NCI-H748 (cell line): ENCODE results near the gene ZNF219.

Source experiments
- DNase-seq: peaks from one replicate; lab custom pipeline; 2025; ENCODE audit not compliant: unreplicated experiment; lab: John Stamatoyannopoulos, UW

Gene ZNF219

DNA sequence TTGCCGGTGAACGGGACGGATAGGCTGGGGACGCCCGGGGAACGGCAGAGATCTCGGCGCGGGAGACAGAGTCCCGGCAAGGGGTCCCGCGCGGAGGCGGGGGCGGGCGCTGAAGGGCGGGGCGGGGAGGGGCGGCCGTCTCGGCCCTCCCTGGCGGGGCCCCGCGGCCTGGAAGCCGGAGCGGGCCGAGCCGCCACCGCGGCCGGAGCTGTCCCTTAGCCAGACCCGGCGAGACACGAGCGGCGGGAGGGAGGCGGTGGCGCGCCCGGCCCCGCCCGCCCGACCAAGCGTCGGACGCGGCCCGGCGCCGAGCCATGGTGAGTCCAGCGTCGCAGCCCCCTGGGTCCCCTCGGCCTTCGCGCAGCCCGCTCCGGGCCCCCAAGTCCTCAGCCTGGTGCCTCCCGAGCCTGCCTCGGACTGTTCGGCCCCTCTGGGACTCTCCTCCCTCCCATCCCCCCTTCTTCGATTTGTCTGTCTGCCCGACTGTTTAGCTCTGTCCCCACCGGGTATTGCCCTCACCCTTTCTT, 28.3 kb downstream of the ZNF219 start, which contains the start of gene ARHGEF40:
Gene ARHGEF40 (plus strand): TSS at position 222 of the 527 bp plus-strand sequence. CDS start 93 bp downstream, at position 315.
- DNase-seq, result peak; percentile 74

DNA sequence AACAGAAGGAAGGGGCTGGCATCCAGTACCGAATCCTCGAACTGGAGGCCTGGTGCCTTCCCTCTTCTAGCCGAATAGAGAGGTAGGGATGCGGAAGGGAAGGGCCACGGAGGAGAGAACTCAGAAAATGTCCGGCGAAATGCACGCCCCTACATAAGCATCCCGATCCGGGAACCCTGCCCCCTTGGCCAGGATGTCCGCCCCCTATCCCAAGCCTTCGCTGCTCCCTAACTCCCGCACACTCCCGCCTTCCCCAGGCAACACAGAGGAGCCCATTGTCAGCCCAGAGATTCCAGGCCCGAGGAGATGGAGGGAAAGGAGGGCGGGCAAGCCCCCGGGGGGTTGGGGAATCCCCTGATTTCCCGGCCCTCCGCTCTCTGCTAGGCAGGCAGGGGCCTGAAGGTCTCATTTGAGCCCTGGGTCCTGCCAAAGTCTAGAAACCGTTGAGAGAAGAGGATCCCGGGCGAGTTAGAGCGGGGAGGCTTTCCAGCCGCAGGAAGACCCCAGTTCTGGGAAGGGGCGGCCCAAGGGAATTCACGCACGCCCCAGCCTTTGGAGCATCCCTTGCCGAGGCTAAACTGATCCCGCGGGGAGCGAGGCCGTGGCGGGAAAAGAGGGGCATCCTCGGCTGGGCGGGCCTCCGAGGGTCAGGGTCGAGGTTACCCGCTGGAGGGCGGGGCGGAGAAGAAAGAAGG, 28.9 kb downstream of the ZNF219 start:
- DNase-seq, result peak; percentile 74

DNA sequence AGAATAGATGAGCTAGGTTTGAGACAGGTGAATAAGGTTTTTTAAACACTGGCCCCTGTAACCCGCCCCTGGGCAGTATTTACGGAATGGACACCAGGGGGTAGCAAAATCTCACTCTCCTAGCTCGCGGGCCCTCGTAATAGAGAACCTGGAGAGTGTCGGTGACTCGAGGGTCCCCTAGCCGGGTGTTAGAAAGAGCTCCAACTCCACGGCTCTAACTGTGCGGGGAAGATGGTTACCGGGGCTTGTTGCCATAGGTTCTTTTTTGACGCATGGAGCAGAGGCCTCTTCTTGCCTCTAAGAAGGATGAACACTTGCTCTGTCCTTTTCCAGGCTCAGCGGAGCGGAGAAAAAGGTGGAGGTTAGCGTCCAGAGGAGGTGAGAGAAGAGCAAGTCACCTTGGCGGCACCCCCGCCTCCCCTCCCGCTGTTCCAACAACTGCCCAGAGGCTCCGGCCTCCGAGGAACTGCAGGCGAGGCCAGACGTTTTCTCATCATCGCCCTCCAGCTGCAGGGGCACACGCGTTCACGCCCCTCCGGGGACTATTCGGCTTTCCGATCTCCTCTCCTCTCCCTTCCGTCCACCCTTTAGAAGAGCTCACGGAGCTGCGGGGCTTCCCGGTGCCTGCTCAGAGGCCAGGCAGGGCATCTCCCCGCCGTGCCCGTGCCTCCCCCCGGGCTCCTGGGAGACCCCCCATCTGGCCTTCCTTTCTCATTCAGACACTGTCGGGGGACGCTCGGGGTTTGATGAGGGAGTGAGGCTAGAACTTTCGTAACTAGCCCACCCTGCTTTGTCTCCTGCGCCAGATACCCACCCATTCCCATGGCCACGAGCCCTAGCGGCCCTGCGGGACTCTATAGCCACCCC, 29.7 kb downstream of the ZNF219 start:
- peak; percentile 83 for DNase-seq

DNA sequence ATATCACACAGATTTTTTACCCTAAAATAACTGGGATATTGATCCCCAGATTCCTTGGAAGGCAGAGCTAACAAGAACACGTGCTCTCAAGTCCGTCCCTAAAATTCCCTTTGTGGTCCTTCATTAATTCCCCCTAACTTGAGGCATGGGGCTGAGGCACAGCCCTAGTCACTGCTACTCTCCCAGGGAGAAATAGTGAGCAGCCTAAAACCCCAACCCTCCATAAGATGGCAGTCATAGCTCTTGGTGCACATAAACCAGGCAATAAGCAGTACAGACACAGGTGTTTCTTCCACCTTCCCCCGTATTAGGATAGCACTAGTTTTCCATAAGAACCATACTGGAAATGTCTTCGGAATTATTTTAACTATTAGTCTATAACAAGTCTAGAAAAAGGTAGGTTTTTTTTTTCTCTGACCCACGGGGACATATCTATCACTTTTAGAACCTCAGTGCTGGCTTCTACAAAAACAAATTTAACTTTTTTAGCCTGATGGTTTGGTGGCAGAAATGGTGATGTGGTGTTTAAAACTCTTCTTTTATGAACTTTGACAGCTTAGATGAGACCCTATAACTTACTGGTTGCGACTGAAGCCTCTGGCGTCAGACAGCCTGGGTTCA, 31.5 kb downstream of the ZNF219 start:
- DNase-seq, result peak; percentile 33

DNA sequence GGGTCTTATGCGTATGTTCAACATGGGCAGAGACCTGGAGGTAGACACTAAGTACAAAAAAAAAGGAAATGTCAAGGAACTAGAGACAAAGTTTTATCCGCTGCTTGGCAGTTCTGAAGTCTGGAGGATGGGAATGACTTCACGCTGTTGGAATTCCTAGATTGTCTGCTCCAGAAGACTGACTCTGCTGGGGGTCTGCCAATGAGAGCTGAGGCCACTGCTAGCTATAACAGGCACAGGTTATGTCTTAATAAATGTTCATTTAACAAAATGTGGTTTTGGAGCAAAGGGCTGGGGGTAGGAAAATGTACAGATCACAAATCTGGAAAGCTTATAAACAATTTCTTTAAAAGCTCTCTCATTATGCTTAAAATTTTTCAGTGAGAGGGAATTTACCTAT, 35.0 kb downstream of the ZNF219 start:
- DNase-seq, result no peak

DNA sequence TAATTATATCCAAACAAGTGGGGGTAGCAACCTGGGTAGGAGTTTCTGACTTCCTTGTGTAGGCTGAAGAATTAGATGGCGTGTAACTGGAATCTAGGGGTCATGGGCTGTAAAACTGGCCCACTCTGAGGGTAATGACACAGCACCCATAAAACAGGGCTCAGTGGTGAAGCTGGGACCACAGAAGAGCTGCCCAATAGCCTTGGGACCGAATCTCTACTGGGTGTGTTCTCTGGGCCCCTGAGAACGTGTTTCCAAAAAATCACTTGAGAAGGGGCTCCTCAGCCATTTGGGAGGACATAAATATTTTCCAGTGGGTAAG, 37.1 kb downstream of the ZNF219 start:
- no peak for DNase-seq

DNA sequence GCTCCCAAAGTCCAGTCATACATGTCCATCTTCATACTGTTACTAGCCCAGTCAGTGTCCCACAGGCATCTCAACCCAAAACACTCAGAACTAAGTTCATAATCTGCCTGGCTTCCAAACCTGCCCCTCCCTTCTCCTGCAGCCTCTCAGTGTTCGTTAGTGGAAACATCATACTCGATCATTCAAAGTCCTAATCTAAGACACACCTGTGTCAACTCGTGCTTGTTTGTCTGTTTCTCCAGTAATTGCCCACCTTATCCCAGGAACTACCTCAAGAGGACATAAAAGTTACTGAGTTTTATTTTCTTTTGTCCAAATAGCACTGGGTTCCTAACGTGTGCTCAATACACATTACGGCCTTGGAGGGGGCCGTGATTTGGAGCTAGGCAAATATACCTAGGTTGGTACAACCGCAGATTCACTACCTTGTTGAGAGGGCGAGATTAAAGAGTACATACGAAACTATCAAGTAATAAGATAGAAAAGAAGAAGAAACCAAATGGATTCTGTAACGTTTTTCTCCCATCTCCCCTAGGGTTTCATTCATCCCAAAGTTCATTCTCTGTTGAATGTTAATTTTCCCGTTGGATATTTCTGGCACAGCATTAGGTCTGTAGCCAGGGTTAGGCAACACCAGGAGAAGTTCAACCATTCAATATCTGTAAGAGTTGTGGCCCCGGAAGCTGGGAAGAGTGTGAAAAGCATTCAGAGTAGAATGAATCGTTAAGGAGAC, 37.7 kb downstream of the ZNF219 start:
- DNase-seq, result no peak

DNA sequence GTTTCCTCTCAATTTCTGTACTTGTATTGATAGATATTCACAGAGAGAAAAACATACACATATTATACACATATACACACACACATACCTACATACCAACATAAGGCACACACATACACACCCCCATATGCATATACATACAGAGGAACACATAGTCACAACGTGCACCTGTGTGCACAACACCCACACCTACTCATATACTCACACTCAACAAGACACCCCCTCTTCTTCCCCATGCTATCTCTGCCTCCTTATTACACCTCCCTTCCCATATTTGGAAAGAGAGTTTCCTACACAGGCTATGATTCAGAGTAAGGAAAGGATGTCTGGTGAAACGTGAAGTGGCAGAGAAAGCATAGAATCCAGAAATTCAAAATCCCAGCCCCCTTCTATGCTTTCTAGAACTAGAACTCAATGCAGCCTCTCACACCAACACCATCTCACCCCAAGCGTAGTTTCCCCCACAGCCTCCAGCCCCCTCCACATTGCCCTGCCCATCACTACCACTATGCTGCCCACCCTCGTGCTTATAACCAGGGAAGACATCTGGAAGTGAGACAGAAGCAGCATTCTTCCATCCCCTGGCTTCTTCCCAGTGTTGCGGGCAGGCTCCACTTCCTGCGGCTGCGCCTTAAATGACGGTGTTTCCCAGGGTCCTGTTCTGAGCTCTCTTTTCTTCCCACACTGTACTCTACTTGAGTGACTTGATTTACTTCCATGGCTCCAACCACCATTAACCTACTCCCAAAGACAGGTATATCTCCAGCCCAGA, 38.4 kb downstream of the ZNF219 start:
- DNase-seq, result no peak

DNA sequence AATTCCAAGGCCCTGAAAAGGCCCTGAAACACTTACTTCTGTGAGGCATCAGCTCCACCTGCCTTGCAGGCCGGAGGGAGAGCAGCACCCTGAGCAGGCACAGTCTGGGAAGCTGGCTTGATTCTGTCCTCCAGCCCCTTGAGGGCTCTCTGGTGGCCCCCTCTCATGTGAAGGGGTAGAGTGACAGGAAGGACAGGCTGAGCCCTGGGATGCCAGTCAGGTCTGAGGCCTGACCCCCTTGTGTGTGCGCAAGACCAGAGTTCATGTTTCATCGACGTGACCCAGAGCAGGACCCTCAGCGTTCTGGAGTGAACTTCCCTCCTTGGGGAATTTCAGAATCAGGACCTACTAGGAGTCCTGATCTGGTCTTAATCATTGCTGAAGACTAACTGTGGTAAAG, 39.6 kb downstream of the ZNF219 start:
- no peak for DNase-seq

DNA sequence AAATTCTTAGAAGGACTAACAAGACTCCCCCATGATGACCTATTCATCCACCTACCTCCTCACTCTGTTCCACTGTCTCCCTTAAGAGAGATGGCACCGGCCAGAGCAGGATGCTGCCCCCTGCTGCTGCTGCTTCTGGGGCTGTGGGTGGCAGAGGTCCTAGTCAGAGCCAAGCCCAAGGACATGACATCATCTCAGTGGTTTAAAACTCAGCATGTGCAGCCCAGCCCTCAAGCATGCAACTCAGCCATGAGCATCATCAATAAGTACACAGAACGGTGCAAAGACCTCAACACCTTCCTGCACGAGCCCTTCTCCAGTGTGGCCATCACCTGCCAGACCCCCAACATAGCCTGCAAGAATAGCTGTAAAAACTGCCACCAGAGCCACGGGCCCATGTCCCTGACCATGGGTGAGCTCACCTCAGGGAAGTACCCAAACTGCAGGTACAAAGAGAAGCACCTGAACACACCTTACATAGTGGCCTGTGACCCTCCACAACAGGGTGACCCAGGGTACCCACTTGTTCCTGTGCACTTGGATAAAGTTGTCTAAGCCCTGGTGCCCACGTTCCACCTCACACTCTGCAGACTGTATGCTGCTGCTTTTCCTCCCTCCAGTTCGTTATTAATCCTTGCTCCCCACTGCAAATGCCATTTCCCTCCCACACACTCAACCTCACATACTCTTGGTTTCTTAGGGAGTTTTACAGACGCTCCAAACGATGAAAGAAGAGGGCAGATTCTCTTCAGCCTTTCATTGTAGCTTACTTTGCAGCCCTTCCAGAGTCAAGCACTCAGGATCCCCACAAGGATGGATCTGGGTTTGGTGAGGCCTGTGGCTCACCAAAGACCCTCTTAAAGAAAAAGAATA, 40.4 kb downstream of the ZNF219 start, which contains the start of gene RNASE8:
Gene RNASE8 (plus strand): TSS at position 20 of the 873 bp plus-strand sequence. CDS start 71 bp downstream, at position 91.
- no peak for DNase-seq

DNA sequence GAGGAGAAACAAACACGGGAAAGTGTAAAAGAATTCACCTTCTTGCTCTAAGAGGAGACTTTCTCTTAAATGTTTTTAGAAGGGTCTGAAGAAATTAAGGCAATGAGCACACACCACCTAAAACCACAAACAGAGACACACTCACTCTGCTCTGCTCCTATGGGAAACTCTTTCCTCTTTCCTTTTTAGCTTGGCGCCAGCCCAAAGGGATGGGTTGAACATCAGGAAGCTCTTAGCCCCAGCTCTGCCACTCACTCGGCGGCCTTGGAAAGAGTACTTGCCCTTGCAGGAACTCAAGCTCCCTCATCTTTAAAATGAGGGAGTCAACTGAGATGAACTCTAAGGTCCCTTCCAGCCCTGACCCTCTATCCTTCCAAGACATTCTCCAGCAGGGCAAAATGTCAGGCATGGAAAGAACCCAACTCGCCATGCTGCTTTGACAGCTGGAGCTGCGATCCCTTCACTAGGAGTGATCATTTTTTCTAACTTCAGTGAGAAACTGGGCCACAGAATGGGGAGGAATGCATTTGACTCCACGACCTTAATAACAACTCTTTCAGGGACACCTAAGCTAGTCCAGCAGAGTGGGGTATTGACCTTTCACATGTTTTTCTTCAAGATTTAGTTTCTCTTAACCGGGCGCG, 41.8 kb downstream of the ZNF219 start:
- no peak for DNase-seq

DNA sequence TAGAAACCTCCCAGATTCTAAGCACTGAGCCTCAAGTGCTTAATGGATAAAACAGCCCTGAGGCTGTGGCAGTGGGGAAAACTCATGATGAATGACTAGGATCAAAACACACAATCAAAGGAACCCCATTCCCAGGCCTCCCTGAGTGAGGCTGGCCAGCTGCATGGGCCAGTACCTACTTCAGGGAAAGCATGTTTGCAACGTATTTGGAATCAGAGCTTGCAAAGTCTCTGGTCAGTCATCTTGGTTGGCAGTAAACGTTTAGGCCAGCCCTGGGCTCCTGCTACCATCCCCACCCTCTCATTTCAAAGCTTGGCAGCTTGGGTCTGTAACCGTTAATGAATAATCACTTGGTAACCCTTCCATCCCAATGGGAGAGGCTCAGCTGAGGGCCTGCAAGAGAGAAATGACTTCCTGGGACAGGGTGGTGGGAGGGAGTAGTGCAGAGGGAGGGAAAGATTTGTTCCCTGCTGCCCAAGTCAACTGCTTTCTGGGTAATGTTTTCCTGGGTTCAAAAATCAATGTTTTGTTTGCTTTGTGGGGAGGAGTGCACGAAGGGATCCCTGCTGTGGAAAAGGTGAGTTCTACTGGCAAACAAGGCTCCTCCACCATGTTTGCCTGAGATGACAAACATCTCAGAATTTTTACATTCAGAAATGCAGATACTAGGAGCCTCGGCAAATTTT, 42.9 kb downstream of the ZNF219 start:
- DNase-seq, result no peak

DNA sequence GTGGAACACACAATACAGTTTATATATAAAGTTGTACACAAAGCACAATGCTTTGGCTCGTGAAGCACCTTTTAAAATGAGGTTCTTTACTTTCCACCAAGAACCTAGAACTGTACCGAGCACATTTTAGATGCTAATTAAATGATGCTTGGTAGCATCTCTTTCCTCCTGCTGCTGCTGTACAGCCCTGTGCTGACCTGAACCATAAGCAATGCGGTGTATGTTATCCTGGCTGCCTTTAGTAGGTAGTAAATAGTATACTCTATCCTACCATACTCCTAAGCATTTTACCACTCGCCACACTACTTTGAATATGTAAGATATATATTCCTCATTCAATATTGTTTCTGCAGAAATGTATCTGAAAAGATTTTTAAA, 43.7 kb downstream of the ZNF219 start:
- no peak for DNase-seq

DNA sequence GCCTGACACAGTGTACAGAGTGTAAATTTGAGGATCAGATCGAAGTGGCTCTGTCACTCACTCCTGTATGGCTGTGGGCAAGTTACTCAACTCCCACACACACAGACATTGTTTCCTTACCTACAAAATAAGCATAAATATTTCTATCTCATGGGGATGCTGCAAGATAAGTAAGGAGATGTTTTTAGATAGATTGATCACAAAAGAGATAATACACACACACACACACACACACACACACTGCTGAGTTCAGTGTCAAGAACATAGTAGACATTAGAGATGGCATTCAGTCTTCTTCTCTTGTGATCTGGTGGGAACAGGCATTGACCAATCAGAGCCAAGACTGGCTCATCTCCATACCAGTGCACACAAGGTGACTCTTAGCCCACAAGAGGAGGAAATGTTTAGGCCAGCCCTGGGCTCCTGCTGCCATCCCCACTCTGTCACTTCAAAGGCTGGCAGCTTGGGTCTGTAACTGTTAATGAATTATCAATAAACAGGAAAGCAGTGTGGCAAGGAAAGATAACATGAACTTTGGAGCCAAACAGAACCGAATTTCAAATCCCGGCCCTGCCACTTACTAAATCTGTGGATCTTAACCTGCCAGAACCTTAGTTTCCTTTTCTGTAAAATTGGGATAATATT, 44.2 kb downstream of the ZNF219 start:
- no peak for DNase-seq

DNA sequence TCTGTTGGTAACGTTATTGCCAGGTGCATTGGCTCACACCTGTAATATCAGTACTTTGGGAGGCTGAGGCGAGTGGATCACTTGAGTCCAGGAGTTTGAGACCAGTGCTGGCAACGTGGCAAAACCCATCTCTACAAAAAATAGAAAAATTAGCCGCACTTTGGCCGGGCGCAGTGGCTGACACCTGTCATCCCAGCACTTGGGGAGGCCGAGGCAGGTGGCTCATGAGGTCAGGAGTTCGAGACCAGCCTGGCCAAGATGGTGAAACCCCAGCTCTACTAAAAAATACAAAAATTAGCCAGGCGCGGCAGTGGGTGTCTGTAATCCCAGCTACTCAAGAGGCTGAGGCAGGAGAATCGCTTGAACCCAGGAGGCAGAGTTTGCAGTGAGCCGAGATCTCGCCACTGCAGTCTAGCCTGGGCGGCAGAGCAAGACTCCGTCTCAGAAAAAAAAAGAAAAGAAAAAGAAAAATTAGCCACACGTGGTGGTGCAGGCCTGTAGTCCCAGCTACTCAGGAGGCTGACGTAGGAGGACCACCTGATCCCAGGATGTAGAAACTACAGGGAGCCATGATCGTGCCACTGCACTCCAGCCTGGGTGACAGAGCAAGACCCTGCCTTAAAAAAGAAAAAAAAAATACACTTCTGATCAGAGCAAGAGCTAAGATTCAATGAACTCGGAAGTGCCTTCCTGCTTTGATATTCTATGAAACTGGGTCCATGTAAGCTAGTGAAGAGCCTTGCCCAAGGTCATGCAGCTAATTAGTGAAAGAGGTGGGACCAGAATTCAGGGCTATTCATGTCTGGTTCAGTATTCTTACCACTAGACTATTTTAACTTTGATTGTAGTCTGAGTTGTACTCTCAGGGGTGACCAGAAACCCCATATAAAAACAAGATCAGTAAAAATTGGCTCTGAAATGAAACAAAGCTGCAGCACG, 45.0 kb downstream of the ZNF219 start:
- DNase-seq, result no peak

DNA sequence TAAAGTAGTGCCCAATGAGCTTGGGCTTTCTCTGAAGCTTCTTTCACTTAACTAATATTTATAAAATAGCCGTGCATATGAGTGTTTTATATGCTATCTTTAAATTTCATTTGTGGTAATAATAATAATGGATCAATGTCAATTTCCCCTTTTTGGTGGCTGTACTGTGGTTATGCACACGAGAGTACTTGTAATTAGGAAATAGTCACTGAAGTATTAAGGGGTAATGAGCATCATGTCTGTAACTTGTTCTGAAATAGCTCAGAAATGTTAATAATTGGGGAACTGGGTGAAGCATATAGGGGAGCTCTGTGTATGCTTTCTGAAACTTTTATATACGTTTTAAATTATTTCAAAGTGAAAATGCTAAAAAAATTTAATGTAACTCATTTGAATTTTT, 47.9 kb downstream of the ZNF219 start:
- DNase-seq, result no peak

DNA sequence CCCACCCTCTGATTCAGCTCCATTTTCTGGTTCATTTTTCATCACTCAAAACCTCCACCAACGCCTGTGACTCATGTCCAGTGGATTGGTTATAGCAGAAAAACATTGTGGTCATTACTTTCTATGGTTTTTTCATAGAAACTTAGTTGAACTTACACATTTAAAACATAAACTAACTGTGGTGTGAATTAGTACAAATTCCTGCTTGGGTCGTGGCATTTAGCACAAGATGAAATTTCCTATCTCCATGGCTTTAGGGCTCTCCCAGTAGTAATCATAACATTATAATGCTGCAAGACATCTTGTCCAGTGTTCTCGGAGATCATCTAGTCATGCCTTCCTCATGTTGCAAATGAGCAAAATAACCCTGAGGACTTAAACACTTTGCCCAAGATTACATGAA, 49.2 kb downstream of the ZNF219 start:
- no peak for DNase-seq
